HG03460 (cell line): ENCODE data around the gene CXorf51A.
"Not testable (repeated sequence)": the region's sequence is repeated elsewhere in the genome, so short reads cannot be mapped to it uniquely, and the experiment has no call there.

Experiments used
- ATAC-seq: cut with Tn5 transposase; IDR thresholded peaks from one replicate; pipeline ENCODE4 v1.9.1; 2021; ENCODE audit not compliant: unreplicated experiment

CXorf51A gene

GRCh38 chrX:146814644-146815043, at the start of gene CXorf51A:
CXorf51A (minus strand) TSS chrX:146814744; CDS start chrX:146814723, 21 bp downstream.
- not testable (repeated sequence) for ATAC-seq

GRCh38 chrX:146863566-146863965, 49.0 kb upstream of the CXorf51A start:
- no peak for ATAC-seq

GRCh38 chrX:146854281-146854680, 39.7 kb upstream of the CXorf51A start:
- no peak for ATAC-seq

GRCh38 chrX:146831994-146832393, 17.4 kb upstream of the CXorf51A start:
- ATAC-seq: no peak

GRCh38 chrX:146809471-146809870, 5.1 kb downstream of the CXorf51A start, which contains the start of gene CXorf51B:
CXorf51B (plus strand) TSS chrX:146809771; CDS start chrX:146809792, 21 bp downstream.
- not testable (repeated sequence) for ATAC-seq
